Endothelial cell of umbilical vein (primary cell): ENCODE data around the gene MRPS23. TPM values are rescaled to one million over a fixed set of nuclear protein-coding genes. Genes with fewer than 3 reads are reported as not detected.

ENCODE experiments used
- BruUV-seq: library from RNA; stranded (reverse); fragments of 400-500 nt; replicated peaks from 2 replicates; lab custom pipeline; 2021; lab: Mats Ljungman, UMichigan
- CTCF ChIA-PET: fragments of 300-600, 350-600 bp; sonication (Branson Sonifier 250); formaldehyde crosslinking; loops from one replicate; lab custom pipeline; 2021; ENCODE audit warnings: antibody characterized with exemption, inconsistent platforms; lab: Charles Lee
- POLR2A ChIA-PET: fragments of 300-600, 350-600 bp; sonication (Branson Sonifier 250); formaldehyde crosslinking; loops from one replicate; lab custom pipeline; 2021; ENCODE audit warnings: antibody characterized with exemption, inconsistent platforms; lab: Charles Lee
- DNase-seq: peaks from one replicate; pipeline ENCODE4 v3.0.0-alpha.2; 2011; ENCODE audit warnings: low read depth, low spot score
- FAIRE-seq: peaks from 2 replicates; lab custom pipeline; 2011; peaks lifted over from hg19 to GRCh38; lab: Jason Lieb, UNC
- H2AFZ ChIP-seq: 2 replicates; pipeline ENCODE4 v1.6.0; 2012; ENCODE audit warnings: low read depth, low read length, control low read depth, inconsistent platforms
- H3K27ac ChIP-seq: 2 replicates; pipeline ENCODE4 v1.5.1; 2011; ENCODE audit warnings: low read depth, mild to moderate bottlenecking, control low read depth, low read length, moderate library complexity; ENCODE audit not compliant: insufficient read depth
- H3K27me3 ChIP-seq, 2 experiments: 2 replicates each; pipeline versions ENCODE4 v1.6.0 to v1.6.1; 2011; ENCODE audit warnings: low read length in 2 of 2, mixed read lengths in 1 of 2; ENCODE audit not compliant: control insufficient read depth in 2 of 2, insufficient read depth in 2 of 2
- H3K36me3 ChIP-seq, 2 experiments: 2 replicates in 1 of 2; 3 replicates in 1 of 2; pipeline ENCODE4 v1.5.1; 2011; ENCODE audit warnings: low read length in 2 of 2, mild to moderate bottlenecking in 1 of 2, moderate library complexity in 1 of 2; ENCODE audit not compliant: control insufficient read depth in 2 of 2, insufficient read depth in 2 of 2; ENCODE audit errors: extremely low read depth in 1 of 2
- H3K4me1 ChIP-seq: 3 replicates; pipeline ENCODE4 v1.5.1; 2011; ENCODE audit warnings: mild to moderate bottlenecking, low read length; ENCODE audit not compliant: control insufficient read depth, insufficient read depth; ENCODE audit errors: extremely low read depth
- H3K4me2 ChIP-seq: 2 replicates; pipeline ENCODE4 v1.6.1; 2011; ENCODE audit warnings: low read length, control low read depth, mixed read lengths; ENCODE audit not compliant: insufficient read depth
- H3K4me3 ChIP-seq, 3 experiments: fragments of 200-600 bp in 1 of 3; sonication (generic), shearing (Covaris generic) in 1 of 3; replicated peaks in 1 of 3; 2 replicates each; pipeline ENCODE4 v1.5.1; 2011 to 2016; ENCODE audit warnings: control low read depth in 3 of 3, low read length in 3 of 3, mild to moderate bottlenecking in 2 of 3, inconsistent platforms in 1 of 3, low read depth in 1 of 3, moderate library complexity in 1 of 3; ENCODE audit not compliant: insufficient read depth in 1 of 3
- H3K79me2 ChIP-seq: 2 replicates; pipeline ENCODE4 v1.6.0; 2012; ENCODE audit warnings: low read length, inconsistent platforms; ENCODE audit not compliant: control insufficient read depth, insufficient read depth
- H3K9ac ChIP-seq: replicated peaks from 2 replicates; pipeline ENCODE3; 2011; ENCODE audit warnings: low read length, control low read depth; ENCODE audit not compliant: insufficient read depth; ENCODE audit errors: extremely low read depth
- H3K9me1 ChIP-seq: replicated peaks from 3 replicates; pipeline ENCODE4 v1.6.0; 2011; ENCODE audit warnings: mild to moderate bottlenecking, low read length; ENCODE audit not compliant: control insufficient read depth, insufficient read depth; ENCODE audit errors: extremely low read depth
- H3K9me3 ChIP-seq: replicated peaks from 2 replicates; pipeline ENCODE4 v1.5.1; 2012; ENCODE audit warnings: low read length, inconsistent platforms; ENCODE audit not compliant: control insufficient read depth, insufficient read depth
- H4K20me1 ChIP-seq: replicated peaks from 2 replicates; pipeline ENCODE3; 2011; ENCODE audit warnings: mild to moderate bottlenecking, low read length; ENCODE audit not compliant: control insufficient read depth, insufficient read depth; ENCODE audit errors: extremely low read depth
- EZH2 ChIP-seq: IDR thresholded peaks from 2 replicates; pipeline ENCODE4 v1.6.1; 2012; ENCODE audit warnings: borderline replicate concordance, low read depth, mild to moderate bottlenecking, moderate library complexity, low read length, inconsistent platforms; ENCODE audit not compliant: severe bottlenecking
- FOS ChIP-seq: IDR thresholded peaks from 2 replicates; pipeline ENCODE4 v1.6.1; 2011; ENCODE audit warnings: mild to moderate bottlenecking, low read length, moderate library complexity, borderline replicate concordance; ENCODE audit not compliant: insufficient read depth
- GATA2 ChIP-seq: IDR thresholded peaks from 2 replicates; pipeline ENCODE4 v1.7.0; 2011; ENCODE audit warnings: low read depth, mild to moderate bottlenecking, moderate library complexity, mixed read lengths, low read length; ENCODE audit not compliant: insufficient read length, insufficient read depth
- JUN ChIP-seq: IDR thresholded peaks from 2 replicates; pipeline ENCODE4 v1.6.1; 2011; ENCODE audit warnings: borderline replicate concordance, low read depth; ENCODE audit not compliant: insufficient read length, insufficient read depth
- MYC ChIP-seq: IDR thresholded peaks from one replicate; pipeline ENCODE4 v1.6.1; 2011; ENCODE audit warnings: mild to moderate bottlenecking, low read depth, low read length
- POLR2A ChIP-seq: IDR thresholded peaks from 2 replicates; pipeline ENCODE4 v1.6.1; 2012; ENCODE audit warnings: low read depth, mild to moderate bottlenecking, control low read depth, low read length
- POLR2AphosphoS5 ChIP-seq: IDR thresholded peaks from 2 replicates; pipeline ENCODE4 v1.6.1; 2012; ENCODE audit warnings: low read depth, mild to moderate bottlenecking, control low read depth, low read length, moderate library complexity; ENCODE audit not compliant: insufficient read depth
- dilution Hi-C: fragments of 300-500 bp; cut with MboI; formaldehyde crosslinking; loops from one replicate; pipeline ENCODE4 v1.15.0; 2019; ENCODE audit warnings: low sequenced_read_pairs; ENCODE audit not compliant: extremely low pct_ligation_motif_present
- intact Hi-C: fragments of 100-400 bp; cut with micrococcal nuclease; formaldehyde crosslinking; loops from one replicate; pipeline ENCODE4 v1.10.0; 2022
- polyA plus RNA-seq, 4 experiments: library from polyadenylated mRNA; depleted of rRNA in 3 of 4; stranded (reverse) in 3 of 4; unstranded in 1 of 4; fragments of >200 nt; gene quantifications; 2 replicates each; pipeline versions ENCODE4 v1.2.1 to v1.2.3, GENCODE V29; 2011 to 2012; ENCODE audit warnings: missing spikeins in 1 of 4
- total RNA-seq: library from RNA; stranded (reverse); gene quantifications from 2 replicates; pipeline ENCODE4 v1.2.3, GENCODE V29; 2021
- TF ChIP-seq, protein P1 (sequence below), 2 donors: IDR thresholded peaks; 1 replicate in 1 of 2; 2 replicates in 1 of 2; pipeline ENCODE4 v1.5.1; 2011; ENCODE audit warnings: low read length in 2 of 2, mild to moderate bottlenecking in 2 of 2, moderate library complexity in 2 of 2, control low read depth in 1 of 2, inconsistent platforms in 1 of 2, low read depth in 1 of 2; ENCODE audit not compliant: insufficient read depth in 1 of 2; ENCODE audit errors: extremely low read depth in 1 of 2
- TF ChIP-seq, protein P2 (sequence below): IDR thresholded peaks from 2 replicates; pipeline ENCODE4 v1.6.1; 2011; ENCODE audit not compliant: insufficient read depth, insufficient read length

The MRPS23 gene
- total and polyA plus RNA-seq, 2 donors (not counting 3 experiments of a cell fraction or from before 2014, with no cell fraction given) = 39.9 to 46.2 TPM

DNA sequence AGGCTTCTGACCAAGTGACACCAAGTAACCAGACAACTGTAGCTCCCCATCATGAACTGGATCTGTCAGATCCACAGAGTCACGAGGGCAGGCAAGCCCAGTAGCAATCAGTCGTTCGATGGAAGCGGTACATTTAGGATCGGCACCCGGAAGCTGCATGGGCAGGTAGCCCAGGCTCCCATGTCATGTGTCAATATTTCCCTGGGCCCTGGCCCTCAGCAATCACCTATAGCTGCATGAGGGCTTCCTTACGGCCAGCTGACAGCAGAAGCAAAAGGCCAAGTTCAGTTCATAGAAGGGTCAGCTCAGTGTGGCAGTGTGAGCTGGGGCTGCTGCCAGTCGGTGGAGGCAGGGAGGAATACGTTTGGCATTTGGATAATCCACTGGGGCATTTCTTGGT is 31.8 kb downstream of the MRPS23 start:
- Histone ChIP-seq H3K9ac (no peak overlapping the region), H2AFZ (no peak overlapping the region), H3K4me2 (no peak overlapping the region), H3K4me3 (no peak overlapping the region), H3K9me3 (no peaks in the 10 kb centered on the region), H3K9me1 (no peaks in the 10 kb centered on the region), H4K20me1 (no peaks in the 10 kb centered on the region), H3K27me3 (peaks cover 5 to 9% of the 10 kb centered on the region in 2 experiments), H3K4me1 (no peaks in the 10 kb centered on the region), H3K27ac (no peak overlapping the region), H3K36me3 (no peaks in the 10 kb centered on the region), H3K79me2 (no peaks in the 10 kb centered on the region)
- DNase-seq = no peak
- intact Hi-C loops (no loop called here), dilution Hi-C loops (no loop called here)
- no TSS peak for BruUV-seq
- FAIRE-seq = no peak
- no peak for TF ChIP-seq JUN
- TF ChIP-seq GATA2 = no peak
- no peak for TF ChIP-seq POLR2AphosphoS5
- TF ChIP-seq POLR2A = no peak
- TF ChIP-seq FOS = no peak
- TF ChIP-seq, protein P1, sequence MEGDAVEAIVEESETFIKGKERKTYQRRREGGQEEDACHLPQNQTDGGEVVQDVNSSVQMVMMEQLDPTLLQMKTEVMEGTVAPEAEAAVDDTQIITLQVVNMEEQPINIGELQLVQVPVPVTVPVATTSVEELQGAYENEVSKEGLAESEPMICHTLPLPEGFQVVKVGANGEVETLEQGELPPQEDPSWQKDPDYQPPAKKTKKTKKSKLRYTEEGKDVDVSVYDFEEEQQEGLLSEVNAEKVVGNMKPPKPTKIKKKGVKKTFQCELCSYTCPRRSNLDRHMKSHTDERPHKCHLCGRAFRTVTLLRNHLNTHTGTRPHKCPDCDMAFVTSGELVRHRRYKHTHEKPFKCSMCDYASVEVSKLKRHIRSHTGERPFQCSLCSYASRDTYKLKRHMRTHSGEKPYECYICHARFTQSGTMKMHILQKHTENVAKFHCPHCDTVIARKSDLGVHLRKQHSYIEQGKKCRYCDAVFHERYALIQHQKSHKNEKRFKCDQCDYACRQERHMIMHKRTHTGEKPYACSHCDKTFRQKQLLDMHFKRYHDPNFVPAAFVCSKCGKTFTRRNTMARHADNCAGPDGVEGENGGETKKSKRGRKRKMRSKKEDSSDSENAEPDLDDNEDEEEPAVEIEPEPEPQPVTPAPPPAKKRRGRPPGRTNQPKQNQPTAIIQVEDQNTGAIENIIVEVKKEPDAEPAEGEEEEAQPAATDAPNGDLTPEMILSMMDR (IDR thresholded peaks at IDR 0.05; ENCODE audit: extremely low read depth in 1 of 2, insufficient read depth in 1 of 2, low read depth in 1 of 2, low read length in 2 of 2) = no peak
- TF ChIP-seq EZH2 = no peak
- TF ChIP-seq, protein P2, sequence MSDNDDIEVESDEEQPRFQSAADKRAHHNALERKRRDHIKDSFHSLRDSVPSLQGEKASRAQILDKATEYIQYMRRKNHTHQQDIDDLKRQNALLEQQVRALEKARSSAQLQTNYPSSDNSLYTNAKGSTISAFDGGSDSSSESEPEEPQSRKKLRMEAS = no peak
- no peak for TF ChIP-seq MYC
- ChIA-PET CTCF (interaction anchor here (0.6 to 4.2 kb wide), 7 partner anchors 9 to 202 kb away, joined by 3 to 32 read pairs (median 3); no protein-coding TSS in a partner anchor), POLR2A (no interaction called here)
